HG03354 (cell line): ENCODE measurements around the gene MYMX.

Experiments
- ATAC-seq: cut with Tn5 transposase; IDR thresholded peaks from one replicate; pipeline ENCODE4 v1.9.1; 2021; ENCODE audit warnings: mild to moderate bottlenecking; ENCODE audit not compliant: unreplicated experiment, poor library complexity, severe bottlenecking

MYMX gene

GRCh38 chr6:44247338-44248302, 30.9 kb downstream of the MYMX start:
- ATAC-seq = peak; percentile 45

- ATAC-seq = no peak
These were observed 31.9 kb downstream of the MYMX start for GRCh38 chr6:44248579-44248978.

DNA sequence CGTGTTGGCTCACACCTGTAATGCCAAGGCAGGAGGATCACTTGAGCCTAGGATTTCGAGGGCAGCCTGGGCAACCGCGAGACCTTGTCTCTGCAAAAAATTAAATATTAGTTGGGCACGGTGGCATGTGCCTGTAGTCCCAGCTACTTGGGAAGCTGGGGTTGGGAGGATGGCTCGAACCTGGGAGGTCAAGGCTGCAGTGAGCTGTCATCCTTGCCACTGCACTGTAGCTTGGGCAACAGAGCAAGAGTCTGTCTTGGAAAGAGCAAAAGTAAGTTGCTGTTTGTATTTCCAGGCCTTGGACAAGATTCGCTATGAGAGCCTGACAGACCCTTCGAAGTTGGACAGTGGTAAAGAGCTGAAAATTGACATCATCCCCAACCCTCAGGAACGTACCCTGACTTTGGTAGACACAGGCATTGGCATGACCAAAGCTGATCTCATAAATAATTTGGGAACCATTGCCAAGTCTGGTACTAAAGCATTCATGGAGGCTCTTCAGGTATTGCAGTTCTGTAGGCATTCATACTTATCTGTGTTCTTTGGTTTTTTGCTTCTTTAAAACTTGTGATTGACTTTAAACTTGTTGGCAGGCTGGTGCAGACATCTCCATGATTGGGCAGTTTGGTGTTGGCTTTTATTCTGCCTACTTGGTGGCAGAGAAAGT, 32.5 kb downstream of the MYMX start:
- ATAC-seq = no peak

GRCh38 chr6:44250067-44250717, 33.5 kb downstream of the MYMX start:
- no peak for ATAC-seq

DNA sequence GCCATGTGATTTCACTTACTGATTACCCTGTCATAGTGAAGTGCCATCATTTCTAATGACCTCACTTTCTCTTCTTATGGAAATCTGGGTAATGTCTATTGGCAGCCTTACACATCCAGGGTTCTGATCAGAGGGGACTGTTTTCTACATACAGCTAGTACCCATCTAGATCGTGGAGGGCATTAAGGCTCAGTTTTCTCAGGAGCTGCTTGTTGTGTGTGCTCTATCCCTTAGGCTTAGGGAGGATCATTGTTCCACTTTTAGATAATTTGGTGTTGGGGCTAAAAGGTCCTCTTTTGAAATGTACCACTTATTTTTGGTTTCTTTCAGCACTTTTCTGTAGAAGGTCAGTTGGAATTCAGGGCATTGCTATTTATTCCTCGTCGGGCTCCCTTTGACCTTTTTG, 34.0 kb downstream of the MYMX start:
- ATAC-seq = no peak

DNA sequence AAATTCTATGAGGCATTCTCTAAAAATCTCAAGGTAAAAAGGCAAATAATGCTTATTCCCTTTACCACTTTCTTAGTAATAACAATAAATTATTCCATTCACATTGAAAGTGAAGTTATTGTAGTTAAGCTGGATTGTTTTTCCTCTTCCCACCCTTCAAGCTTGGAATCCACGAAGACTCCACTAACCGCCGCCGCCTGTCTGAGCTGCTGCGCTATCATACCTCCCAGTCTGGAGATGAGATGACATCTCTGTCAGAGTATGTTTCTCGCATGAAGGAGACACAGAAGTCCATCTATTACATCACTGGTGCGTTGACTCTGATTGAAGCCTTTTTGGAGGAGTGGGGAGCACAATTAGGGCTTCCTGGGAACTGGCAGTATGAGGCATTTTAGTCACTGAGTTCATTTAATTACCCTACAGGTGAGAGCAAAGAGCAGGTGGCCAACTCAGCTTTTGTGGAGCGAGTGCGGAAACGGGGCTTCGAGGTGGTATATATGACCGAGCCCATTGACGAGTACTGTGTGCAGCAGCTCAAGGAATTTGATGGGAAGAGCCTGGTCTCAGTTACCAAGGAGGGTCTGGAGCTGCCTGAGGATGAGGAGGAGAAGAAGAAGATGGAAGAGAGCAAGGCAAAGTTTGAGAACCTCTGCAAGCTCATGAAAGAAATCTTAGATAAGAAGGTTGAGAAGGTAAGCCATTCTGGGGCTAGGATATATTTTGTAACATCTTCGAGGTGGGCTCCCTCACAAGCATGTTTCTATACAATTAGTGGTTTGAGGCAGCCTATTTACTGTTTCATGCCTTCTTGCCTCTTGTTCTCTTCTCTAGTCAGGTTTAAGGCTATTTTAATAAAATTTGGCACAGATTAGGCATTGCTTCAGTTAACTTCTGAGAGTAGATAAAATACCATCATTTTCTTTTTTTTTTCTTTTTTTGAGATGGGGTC, 35.1 kb downstream of the MYMX start:
- ATAC-seq = no peak

DNA sequence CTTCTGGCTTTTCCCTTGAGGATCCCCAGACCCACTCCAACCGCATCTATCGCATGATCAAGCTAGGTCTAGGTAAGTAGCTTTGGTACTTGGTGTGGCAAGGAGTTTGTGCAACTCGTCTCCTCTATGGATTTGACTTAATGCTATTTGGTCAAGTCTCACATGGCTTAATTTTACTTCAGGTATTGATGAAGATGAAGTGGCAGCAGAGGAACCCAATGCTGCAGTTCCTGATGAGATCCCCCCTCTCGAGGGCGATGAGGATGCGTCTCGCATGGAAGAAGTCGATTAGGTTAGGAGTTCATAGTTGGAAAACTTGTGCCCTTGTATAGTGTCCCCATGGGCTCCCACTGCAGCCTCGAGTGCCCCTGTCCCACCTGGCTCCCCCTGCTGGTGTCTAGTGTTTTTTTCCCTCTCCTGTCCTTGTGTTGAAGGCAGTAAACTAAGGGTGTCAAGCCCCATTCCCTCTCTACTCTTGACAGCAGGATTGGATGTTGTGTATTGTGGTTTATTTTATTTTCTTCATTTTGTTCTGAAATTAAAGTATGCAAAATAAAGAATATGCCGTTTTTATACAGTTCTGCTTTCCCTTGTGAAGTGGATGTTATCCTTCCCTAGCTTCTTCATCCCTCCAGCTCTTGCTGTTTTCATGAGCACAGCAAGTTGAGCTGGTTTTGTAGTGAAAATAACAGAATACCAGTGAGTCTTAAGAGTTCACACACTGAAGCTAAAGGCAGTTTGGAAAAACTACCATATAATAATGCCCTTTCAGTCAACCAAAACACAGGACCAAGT, 36.8 kb downstream of the MYMX start:
- no peak for ATAC-seq

DNA sequence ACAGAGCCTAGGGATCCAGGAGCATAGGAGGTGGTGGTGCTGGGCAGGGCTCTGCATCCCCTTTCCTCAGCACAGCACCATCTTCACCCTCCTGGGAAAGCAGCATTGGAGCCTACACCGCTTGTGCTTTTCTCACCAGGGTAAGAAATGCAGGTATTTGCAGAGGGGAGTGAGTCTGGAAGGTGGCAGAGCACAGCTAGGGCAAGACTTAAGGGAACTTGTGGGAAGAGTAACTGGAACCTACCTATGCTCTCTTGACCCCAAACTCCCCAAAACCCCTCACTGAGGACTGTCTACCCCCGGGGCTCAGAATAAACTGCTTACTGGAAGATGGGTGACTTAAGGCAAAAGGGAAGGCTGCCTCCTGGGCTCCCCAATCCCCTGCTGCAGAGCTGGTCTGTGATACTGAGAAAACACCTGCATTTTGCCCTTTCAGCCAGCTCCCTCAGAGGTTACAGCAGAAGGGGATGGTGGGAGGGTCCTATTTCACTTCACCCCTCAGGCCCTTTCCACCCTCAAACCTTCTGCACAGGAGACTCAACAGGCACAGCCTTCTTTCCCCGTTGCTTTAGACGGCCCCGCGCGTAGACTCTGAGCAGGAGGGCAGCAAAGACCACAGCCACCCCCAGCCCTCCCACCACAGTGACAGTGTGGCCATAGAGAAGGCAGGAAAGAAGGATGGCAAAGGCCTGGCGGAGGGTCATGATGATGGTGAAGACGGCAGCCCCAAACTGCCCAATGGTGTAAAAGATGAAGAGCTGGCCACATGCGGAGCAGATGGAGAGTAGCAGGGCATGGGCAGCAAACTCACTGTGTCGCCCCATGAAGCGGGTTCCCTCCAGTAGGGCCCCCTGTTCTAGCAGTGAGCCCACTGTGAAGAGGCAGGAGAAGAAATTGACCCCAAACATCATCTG, 37.7 kb downstream of the MYMX start:
- no peak for ATAC-seq

DNA sequence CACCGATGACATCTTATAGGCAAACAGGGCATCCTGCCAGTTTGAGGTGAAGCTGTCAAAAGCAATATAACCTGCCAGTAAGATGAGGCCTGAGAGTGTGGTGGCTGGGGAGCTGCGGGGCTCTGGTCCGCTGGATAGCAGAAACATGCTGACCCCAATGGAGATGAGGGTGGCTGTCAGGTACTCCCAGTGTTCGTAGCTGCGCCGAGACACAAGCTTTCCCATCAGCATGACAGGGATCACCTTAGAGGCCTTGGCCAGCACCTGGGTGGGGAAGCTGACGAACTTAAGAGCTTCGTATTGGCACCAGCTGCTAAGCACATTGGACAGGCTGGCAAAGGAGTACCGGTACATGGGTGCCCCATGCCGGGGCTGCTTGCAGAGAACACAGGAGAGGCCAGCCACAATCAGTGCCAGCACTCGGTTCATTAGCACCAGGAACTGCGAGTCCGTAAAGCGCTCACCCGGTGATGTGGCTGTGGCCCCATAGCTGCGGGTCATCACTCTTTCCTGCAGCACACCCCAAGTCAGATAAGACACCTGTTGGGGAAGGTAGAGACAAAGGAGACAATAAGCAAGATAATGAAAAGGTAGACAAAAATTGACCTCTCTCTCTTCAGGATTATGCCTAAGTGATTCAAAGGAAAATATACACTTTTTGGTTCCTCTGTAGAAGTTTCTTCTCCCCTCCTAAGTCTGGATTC, 38.5 kb downstream of the MYMX start:
- ATAC-seq = no peak

- ATAC-seq = no peak
These were observed 39.4 kb downstream of the MYMX start for GRCh38 chr6:44255871-44256774.

GRCh38 chr6:44256775-44257024, 40.0 kb downstream of the MYMX start:
- ATAC-seq = no peak

- ATAC-seq = peak; percentile 58
These were observed 40.5 kb downstream of the MYMX start, which contains the start of gene SLC35B2 for GRCh38 chr6:44257025-44257752. SLC35B2 (minus strand) TSS chr6:44257528; CDS start chr6:44257410, 118 bp downstream.

DNA sequence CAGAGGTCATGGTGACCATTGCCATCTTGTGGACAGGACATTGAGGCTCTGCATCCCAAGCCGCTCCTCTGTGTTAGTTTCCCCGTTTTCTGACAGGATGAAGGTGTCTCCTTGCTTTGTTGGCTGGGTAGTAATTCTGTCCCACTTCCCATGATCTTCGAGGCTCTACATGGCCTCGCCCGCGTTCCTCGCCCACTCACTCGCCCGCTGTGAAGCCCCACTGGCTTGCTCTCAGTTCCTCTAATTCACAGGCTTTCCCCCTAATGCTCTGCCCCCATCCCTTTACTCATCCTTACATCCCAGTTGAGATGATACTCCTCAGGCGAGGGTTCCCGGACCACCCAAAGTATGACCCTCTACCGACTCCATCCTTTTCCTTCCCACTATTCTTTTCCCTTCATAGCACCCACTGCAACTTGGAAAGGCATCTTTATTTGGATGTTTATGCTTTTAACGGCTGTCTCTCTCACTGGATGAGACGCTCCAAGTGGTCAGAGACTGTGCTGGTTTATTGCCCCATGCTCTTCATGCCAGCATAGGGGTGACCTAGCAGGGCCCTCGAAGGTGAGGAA, 41.1 kb downstream of the MYMX start:
- ATAC-seq = no peak

DNA sequence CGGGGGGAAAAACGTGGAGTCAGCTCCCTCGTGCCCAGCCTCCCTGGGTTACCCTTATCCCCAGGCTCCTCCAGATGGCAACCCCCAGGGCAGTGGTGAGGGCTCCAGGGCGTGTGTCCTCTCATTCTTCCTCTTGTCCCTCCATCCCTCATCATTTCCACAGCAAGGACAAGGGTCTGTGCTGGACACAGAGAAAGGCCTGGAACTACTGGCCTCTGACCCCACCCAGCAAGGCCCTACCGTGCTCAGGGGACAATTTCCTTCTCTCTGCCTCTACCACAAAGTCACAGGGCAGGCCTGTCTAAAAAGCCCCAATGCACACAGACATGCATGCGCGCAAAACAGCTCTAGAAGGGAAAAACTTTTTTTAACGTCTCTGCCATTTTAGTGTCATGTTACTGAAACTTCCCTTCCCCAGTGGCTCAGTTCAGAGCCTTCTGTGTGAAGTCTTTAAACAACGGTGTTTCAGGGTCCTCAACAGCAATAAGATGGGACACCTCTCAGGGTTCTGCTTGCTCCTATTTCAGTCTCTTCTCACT, 41.7 kb downstream of the MYMX start:
- ATAC-seq = no peak

DNA sequence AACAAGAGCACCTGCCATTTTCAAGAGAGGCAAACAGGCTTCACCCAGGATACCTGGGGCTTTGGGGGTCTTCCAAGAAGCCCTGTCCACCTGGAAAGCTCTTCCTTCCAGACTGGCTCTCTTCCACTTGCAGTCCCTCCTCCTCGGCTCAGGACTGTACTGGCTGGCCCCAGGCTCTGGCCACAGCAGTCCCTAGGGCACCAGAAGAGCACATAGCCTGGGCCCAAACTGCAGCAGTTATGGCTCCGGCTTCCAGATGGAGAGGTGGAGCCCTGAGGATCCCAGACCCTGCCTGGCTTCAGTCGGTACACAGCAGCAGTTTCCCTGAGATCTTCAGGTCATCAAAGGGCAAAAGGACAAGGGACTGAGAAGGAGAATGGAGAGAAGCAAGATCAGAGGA, 42.2 kb downstream of the MYMX start:
- no peak for ATAC-seq
